Pancreas (tissue), 10 donors: Measurements from ENCODE around the gene TTC23. TPM values are rescaled to one million over a fixed set of nuclear protein-coding genes. Genes with fewer than 3 reads are reported as not detected.

Source experiments
- ATAC-seq, 4 donors: fragments of 200-7000 bp; cut with Tn5 transposase; one replicate each; pipeline versions ENCODE4 v1.8.0 to v1.9.1; 2020; ENCODE audit warnings: mild to moderate bottlenecking in 4 of 4, moderate library complexity in 4 of 4
- DNase-seq, 6 donors: peaks; one replicate each; pipeline ENCODE4 v3.0.0-alpha.2; 2020
- FAIRE-seq: peaks from 2 replicates; lab custom pipeline; 2012; peaks lifted over from hg19 to GRCh38; lab: Jason Lieb, UNC
- H3K27ac ChIP-seq, 4 donors: fragments of 200-600 bp; sonication (generic); 1 replicate in 3 of 4; 2 replicates in 1 of 4; pipeline versions ENCODE4 v1.5.0 to v1.8.0; 2020
- H3K27me3 ChIP-seq, 4 donors: fragments of 200-600 bp; one replicate each; pipeline ENCODE4 v1.8.0; 2021
- H3K36me3 ChIP-seq, 3 donors: fragments of 200-600 bp; sonication (generic) in 1 of 3; one replicate each; pipeline versions ENCODE4 v1.5.0 to v1.8.0; 2020 to 2021
- H3K4me1 ChIP-seq, 3 donors: fragments of 200-600 bp; one replicate each; pipeline ENCODE4 v1.8.0; 2021
- H3K4me3 ChIP-seq, 4 donors: fragments of 200-600 bp; sonication (generic) in 2 of 4; one replicate each; pipeline versions ENCODE4 v1.5.0 to v1.8.0; 2020 to 2021
- H3K9me3 ChIP-seq, 4 donors: fragments of 200-600 bp; one replicate each; pipeline ENCODE4 v1.8.0; 2021
- CTCF ChIP-seq, 4 donors: fragments of 200-600 bp; sonication (generic) in 3 of 4; IDR thresholded peaks; one replicate each; pipeline versions ENCODE4 v1.5.0 to v1.8.0; 2021; ENCODE audit warnings: antibody characterized with exemption in 4 of 4
- WGBS, 2 donors: extraction: QIAGEN DNeasy Blood & Tissue Kit; methylation state at CpG; one replicate each; pipeline ENCODE4 v1.1.7; 2013; 5-methylcytosine and 5-hydroxymethylcytosine counted together
- intact Hi-C, 3 donors: fragments of 100-400 bp; cut with DNase I; formaldehyde crosslinking; loops; one replicate each; pipeline versions ENCODE4 v1.11.1 to v1.14.2; 2022
- polyA plus RNA-seq, 2 donors: library from polyadenylated mRNA; stranded (reverse); fragments of 200-250 nt; gene quantifications; one replicate each; pipeline ENCODE4 v1.2.3, GENCODE V29; 2013
- total RNA-seq, 6 donors: library from RNA; stranded (reverse); fragmentation: NEBNext Ultra II Directional in 4 of 6; extraction: Animal tissue kit (Norgen Biotek cat#: 25700) in 4 of 6; gene quantifications; one replicate each; pipeline versions ENCODE4 v1.2.1 to v1.2.4, GENCODE V29; 2021 to 2023
- donor health status: healthy with polysubstance abuse.
- donor health status: DM: no; HTN: no; CAD: no; lungs with moderate emphysema.
- donor health status: DM: no; HTN: no; CAD: no.
- donor health status: control.
- donor health status: control.
- donor health status: Bipolar disorder and iron deficiency.
- donor health status: DM: yes; HTN: yes; CAD: no.
- donor health status: DM: no; HTN: no; CAD: no.
- donor health status: DM: no; HTN: no; CAD: no.
- donor health status: DM: yes; HTN: yes; CAD: no.

TTC23 gene
- total and polyA plus RNA-seq, 8 donors = 5.5 to 13.5 (median 7.8) TPM

- ATAC-seq (peak in 1 of 4 donors; percentile 62), FAIRE-seq (no peak), DNase-seq (no peak)
- no peaks in the 10 kb centered on the region for H3K36me3 ChIP-seq
- no peaks in the 10 kb centered on the region for H3K9me3 ChIP-seq
- H3K4me3 ChIP-seq = no peak overlapping the region
- 74 to 82% methylated on average over 13 of the region's 13 CpGs for WGBS, 2 donors
- H3K4me1 ChIP-seq = no peaks in the 10 kb centered on the region
- no peak for TF ChIP-seq CTCF (IDR thresholded peaks at IDR 0.05)
- H3K27ac ChIP-seq = no peak overlapping the region
- intact Hi-C loops = no loop called here
- no peaks in the 10 kb centered on the region for H3K27me3 ChIP-seq
Observed at GRCh38 chr15:99137111-99137546, 112.3 kb downstream of the TTC23 start.

GRCh38 chr15:99135194-99135593 lies 114.2 kb downstream of the TTC23 start:
- no peak for FAIRE-seq
- TF ChIP-seq CTCF (IDR thresholded peaks at IDR 0.05) = no peak
- H3K27ac ChIP-seq = no peak overlapping the region
- no peak for DNase-seq
- no peaks in the 10 kb centered on the region for H3K36me3 ChIP-seq
- H3K9me3 ChIP-seq = no peaks in the 10 kb centered on the region
- no peaks in the 10 kb centered on the region for H3K27me3 ChIP-seq
- intact Hi-C loops = no loop called here
- ATAC-seq = no peak
- H3K4me3 ChIP-seq = no peak overlapping the region
- WGBS, 2 donors = 84 to 88% methylated on average over 4 of the region's 4 CpGs
- no peaks in the 10 kb centered on the region for H3K4me1 ChIP-seq

GRCh38 chr15:99134317-99134821 lies 115.0 kb downstream of the TTC23 start:
- intact Hi-C loops = no loop called here
- TF ChIP-seq CTCF (IDR thresholded peaks at IDR 0.05) = no peak

GRCh38 chr15:99132634-99133287 lies 116.6 kb downstream of the TTC23 start:
- TF ChIP-seq CTCF (IDR thresholded peaks at IDR 0.05) = no peak
- Histone ChIP-seq H3K4me1 (no peaks in the 10 kb centered on the region), H3K9me3 (no peaks in the 10 kb centered on the region), H3K4me3 (no peak overlapping the region), H3K27me3 (no peaks in the 10 kb centered on the region), H3K27ac (no peak overlapping the region), H3K36me3 (no peaks in the 10 kb centered on the region)
- ATAC-seq = no peak
- DNase-seq = no peak
- 89 to 91% methylated on average over 18 of the region's 18 CpGs for whole genome bisulfite sequencing, 2 donors
- intact Hi-C loops = no loop called here
- no peak for FAIRE-seq

More at GRCh38 chr15:99134317-99134821, 115.0 kb downstream of the TTC23 start:
- Histone ChIP-seq H3K4me3 (no peak overlapping the region), H3K4me1 (no peaks in the 10 kb centered on the region), H3K36me3 (no peaks in the 10 kb centered on the region), H3K27ac (no peak overlapping the region), H3K9me3 (no peaks in the 10 kb centered on the region), H3K27me3 (no peaks in the 10 kb centered on the region)
- no peak for FAIRE-seq
- no peak for ATAC-seq
- 91% methylated on average over 11 of the region's 11 CpGs for WGBS, 2 donors
- no peak for DNase-seq

GRCh38 chr15:99132122-99132521 lies 117.3 kb downstream of the TTC23 start:
- intact Hi-C loops = no loop called here
- WGBS, 2 donors = 90 to 96% methylated on average over 4 of the region's 4 CpGs
- DNase-seq = no peak
- H3K36me3 ChIP-seq = no peaks in the 10 kb centered on the region
- ATAC-seq = no peak
- no peak for TF ChIP-seq CTCF (IDR thresholded peaks at IDR 0.05)
- H3K27me3 ChIP-seq = no peaks in the 10 kb centered on the region
- H3K9me3 ChIP-seq = no peaks in the 10 kb centered on the region
- no peaks in the 10 kb centered on the region for H3K4me1 ChIP-seq
- H3K4me3 ChIP-seq = no peak overlapping the region
- no peak for FAIRE-seq
- no peak overlapping the region for H3K27ac ChIP-seq
